Fibroblast of the aortic adventitia (primary cell): ENCODE results near the gene TWF2. TPM values are rescaled to one million over a fixed set of nuclear protein-coding genes. Genes with fewer than 3 reads are reported as not detected.

ENCODE experiments used
- DNase-seq: peaks from one replicate; pipeline ENCODE4 v3.0.0-alpha.2; 2010; ENCODE audit warnings: low read depth
- H3K4me3 ChIP-seq: 2 replicates; pipeline ENCODE4 v1.5.1; 2011; ENCODE audit warnings: low read depth, mild to moderate bottlenecking, control low read depth, low read length, moderate library complexity
- total RNA-seq: library from RNA; depleted of rRNA; stranded (reverse); fragments of >200 nt; gene quantifications from 2 replicates; pipeline ENCODE4 v1.2.3, GENCODE V29; 2012; ENCODE audit warnings: low replicate concordance
- TF ChIP-seq, protein P1 (sequence below): IDR thresholded peaks from 2 replicates; pipeline ENCODE4 v1.5.1; 2011; ENCODE audit warnings: mild to moderate bottlenecking, low read length, control low read depth, inconsistent platforms; ENCODE audit not compliant: insufficient read depth

Gene TWF2
- total RNA-seq, 1 donor = 109 TPM

DNA sequence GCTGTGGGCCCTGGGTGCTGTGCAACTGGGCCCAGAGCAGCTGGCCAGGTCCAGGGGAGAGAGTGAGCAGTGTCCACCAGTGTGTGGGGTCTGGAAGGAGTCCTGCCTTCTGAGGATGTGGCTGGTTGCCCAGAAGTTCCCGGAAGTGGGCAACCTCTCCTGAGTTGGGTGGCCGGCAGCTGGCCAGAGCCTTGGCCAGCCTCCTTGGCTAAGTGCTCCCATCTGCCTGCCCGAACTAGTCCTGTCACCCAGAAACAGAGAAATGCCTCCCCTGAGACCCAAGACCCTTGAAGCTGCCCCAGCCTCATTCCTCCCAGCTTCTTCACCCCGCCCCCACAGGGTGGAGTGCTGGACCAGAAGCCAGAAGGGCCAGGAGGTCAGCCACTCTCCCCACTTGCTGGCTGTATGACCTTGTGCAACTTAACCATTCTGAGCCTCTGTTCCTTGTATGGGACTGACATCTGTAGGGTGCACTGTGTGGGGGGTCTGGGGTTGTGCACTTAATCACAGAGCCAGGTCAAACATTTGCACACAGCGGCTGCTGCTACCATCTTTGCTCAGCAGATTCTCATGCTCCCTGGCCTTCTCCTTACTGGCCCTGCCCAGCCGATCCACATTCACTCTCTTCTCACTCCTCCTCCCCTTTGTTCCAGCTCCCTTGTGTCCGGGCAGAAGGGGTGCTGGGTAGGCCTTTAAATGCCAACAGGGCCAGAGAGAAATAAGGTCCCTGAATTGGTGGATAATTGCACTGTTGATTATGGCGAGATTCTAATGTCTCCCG is 48.5 kb downstream of the TWF2 start:
- no peak overlapping the region for H3K4me3 ChIP-seq
- peak; percentile 80 for DNase-seq
- TF ChIP-seq, protein P1, sequence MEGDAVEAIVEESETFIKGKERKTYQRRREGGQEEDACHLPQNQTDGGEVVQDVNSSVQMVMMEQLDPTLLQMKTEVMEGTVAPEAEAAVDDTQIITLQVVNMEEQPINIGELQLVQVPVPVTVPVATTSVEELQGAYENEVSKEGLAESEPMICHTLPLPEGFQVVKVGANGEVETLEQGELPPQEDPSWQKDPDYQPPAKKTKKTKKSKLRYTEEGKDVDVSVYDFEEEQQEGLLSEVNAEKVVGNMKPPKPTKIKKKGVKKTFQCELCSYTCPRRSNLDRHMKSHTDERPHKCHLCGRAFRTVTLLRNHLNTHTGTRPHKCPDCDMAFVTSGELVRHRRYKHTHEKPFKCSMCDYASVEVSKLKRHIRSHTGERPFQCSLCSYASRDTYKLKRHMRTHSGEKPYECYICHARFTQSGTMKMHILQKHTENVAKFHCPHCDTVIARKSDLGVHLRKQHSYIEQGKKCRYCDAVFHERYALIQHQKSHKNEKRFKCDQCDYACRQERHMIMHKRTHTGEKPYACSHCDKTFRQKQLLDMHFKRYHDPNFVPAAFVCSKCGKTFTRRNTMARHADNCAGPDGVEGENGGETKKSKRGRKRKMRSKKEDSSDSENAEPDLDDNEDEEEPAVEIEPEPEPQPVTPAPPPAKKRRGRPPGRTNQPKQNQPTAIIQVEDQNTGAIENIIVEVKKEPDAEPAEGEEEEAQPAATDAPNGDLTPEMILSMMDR = no peak

DNA sequence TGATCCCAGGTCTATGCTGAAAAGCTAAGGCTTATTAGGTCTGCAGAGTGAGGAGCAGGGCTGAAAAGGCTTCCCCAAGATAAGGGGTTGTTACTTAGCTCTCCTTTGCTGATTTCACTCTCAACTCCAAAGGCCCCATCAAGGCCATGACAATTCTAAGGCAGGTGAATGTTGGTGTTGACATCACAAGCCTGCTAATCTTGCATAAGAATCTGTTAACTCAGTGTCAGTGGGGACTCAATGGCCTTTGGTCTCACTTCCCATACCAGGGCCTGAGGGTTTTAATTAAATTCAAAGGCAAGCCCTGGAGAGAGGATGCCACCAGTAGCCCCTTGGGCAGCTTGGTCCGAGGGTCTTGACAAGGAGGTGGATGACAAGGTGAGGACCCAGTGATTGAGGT is 50.4 kb downstream of the TWF2 start:
- H3K4me3 ChIP-seq = no peak overlapping the region
- TF ChIP-seq, protein P1 = no peak
- DNase-seq = no peak

DNA sequence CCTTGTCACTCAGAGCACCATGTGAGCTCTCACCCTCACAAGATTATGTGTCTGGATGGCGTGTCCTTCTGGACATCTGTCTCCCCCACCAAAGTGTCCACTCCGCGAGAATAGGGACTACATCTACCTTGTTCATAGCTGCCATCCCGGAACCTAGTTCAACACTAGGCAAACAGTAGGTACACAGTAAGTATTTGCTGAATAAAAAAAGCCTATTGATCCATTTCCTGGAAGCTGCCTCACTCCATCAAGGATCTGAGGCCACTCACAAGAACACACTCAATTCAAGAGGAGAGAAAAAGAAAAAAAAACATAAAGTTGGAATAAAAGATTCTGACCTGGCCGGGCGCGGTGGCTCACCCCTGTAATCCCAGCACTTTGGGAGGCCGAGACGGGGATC is 52.2 kb downstream of the TWF2 start:
- TF ChIP-seq, protein P1 = no peak
- no peak overlapping the region for H3K4me3 ChIP-seq
- DNase-seq = no peak

DNA sequence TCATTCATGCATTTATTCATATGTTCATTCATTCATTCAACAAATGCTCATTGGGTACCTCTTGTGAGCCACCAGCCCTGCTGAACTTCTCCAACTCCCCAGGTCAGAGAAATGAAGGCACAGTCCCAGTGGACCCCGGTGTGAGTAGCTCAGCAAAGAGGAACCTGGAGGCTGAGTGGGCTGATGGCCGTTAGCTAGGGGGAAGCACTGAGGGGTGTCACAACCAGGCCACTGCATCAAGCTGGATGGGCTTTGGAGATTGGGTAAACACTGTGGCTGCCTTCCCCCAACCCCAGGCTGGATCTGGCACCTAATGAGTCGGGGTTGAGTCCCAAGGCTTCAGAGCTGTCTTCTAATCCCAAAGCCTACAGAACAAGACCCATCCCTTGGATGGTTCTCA is 53.1 kb downstream of the TWF2 start:
- DNase-seq = no peak
- H3K4me3 ChIP-seq = no peak overlapping the region
- TF ChIP-seq, protein P1 = no peak

DNA sequence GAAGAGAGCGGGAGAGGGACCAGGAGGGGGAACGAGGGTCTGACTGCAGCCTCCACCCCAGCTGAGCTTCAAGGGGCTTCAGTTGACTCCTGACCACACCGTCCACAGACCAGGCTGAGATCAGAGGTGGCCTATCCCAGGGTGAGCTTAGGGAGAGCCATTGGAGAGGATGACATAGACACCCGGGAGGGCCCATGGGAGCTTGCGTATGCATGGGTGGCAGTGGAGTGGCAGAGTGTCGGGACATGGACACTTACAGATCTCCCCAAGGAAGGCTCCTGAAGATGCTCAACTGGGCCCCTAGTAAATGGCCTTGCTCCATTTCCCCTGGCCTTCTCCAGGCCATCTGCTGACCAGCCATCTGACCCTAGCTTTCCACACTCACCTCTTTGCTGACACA is 53.6 kb downstream of the TWF2 start:
- no peak for DNase-seq
- TF ChIP-seq, protein P1 = no peak
- no peak overlapping the region for H3K4me3 ChIP-seq

DNA sequence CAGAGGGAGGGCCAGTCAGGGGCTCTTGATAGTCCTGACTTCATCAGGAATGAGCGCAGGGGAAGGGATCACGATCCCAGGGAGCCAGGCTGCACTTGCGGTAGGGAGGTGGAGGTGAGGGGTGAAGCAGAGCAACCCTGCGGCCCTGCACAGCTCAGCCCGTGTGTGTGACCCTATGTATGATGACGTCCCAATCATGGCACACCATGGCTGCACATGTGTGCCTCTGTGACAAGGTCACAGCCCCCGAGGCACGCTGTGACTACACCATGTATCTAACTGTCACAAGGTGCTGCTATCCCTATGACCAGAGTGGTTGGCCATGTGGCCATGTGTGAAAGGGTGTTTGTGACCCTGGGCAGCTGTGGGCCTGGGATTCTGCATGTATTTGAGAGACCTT is 54.3 kb downstream of the TWF2 start:
- H3K4me3 ChIP-seq = no peak overlapping the region
- TF ChIP-seq, protein P1 = no peak
- DNase-seq = no peak
